Activated naive CD8-positive, alpha-beta T cell treated with anti-CD3 and anti-CD28 coated beads for 36 hours (primary cell): Measurements from ENCODE around the gene MND1. TPM values are rescaled to one million over a fixed set of nuclear protein-coding genes. Genes with fewer than 3 reads are reported as not detected.

Experiments used
- DNase-seq: peaks from one replicate; pipeline ENCODE4 v3.0.0; 2021
- H3K27ac Mint-ChIP-seq: one replicate; pipeline ENCODE4 v1.8.0; 2022; ENCODE audit warnings: mild to moderate bottlenecking, moderate library complexity, mixed read lengths
- H3K27me3 Mint-ChIP-seq: one replicate; pipeline ENCODE4 v1.8.0; 2022; ENCODE audit warnings: mild to moderate bottlenecking, mixed read lengths
- H3K36me3 Mint-ChIP-seq: one replicate; pipeline ENCODE4 v1.8.0; 2021; ENCODE audit warnings: mild to moderate bottlenecking, mixed read lengths
- H3K4me1 Mint-ChIP-seq: one replicate; pipeline ENCODE4 v1.8.0; 2021; ENCODE audit warnings: mixed read lengths
- H3K4me3 Mint-ChIP-seq: one replicate; pipeline ENCODE4 v1.8.0; 2022; ENCODE audit warnings: mild to moderate bottlenecking, moderate library complexity, mixed read lengths
- H3K9me3 Mint-ChIP-seq: one replicate; pipeline ENCODE4 v1.8.0; 2022; ENCODE audit warnings: mixed read lengths
- total RNA-seq, 2 experiments: library from RNA; stranded (reverse); gene quantifications; one replicate each; pipeline ENCODE4 v1.2.3, GENCODE V29; 2021

Gene MND1
- total RNA-seq, 2 experiments from 2014 or later = 42.8 to 45.3 TPM

GRCh38 chr4:153337686-153338085 lies 6.8 kb upstream of the MND1 start:
- H3K9me3 Mint-ChIP-seq = no peaks in the 10 kb centered on the region
- no peak for DNase-seq
- H3K36me3 Mint-ChIP-seq = no peaks in the 10 kb centered on the region
- no peak overlapping the region for H3K4me3 Mint-ChIP-seq
- H3K27me3 Mint-ChIP-seq = peaks cover 9% of the 10 kb centered on the region
- H3K27ac Mint-ChIP-seq = no peak overlapping the region
- peaks cover 9% of the 10 kb centered on the region for H3K4me1 Mint-ChIP-seq

- Mint-ChIP-seq H3K36me3 (peaks cover 2% of the 10 kb centered on the region), H3K27me3 (peaks cover 9% of the 10 kb centered on the region), H3K4me3 (no peak overlapping the region), H3K4me1 (peaks cover 6% of the 10 kb centered on the region), H3K9me3 (no peaks in the 10 kb centered on the region), H3K27ac (no peak overlapping the region)
- no peak for DNase-seq
These were observed 2.9 kb upstream of the MND1 start for GRCh38 chr4:153341575-153342090.

GRCh38 chr4:153342751-153343552 lies 1.5 kb upstream of the MND1 start:
- no peak overlapping the region for H3K4me3 Mint-ChIP-seq
- no peaks in the 10 kb centered on the region for H3K9me3 Mint-ChIP-seq
- H3K27me3 Mint-ChIP-seq = peaks cover 9% of the 10 kb centered on the region
- no peak for DNase-seq
- H3K4me1 Mint-ChIP-seq = peaks cover 8% of the 10 kb centered on the region
- peaks cover 9% of the 10 kb centered on the region for H3K36me3 Mint-ChIP-seq
- no peak overlapping the region for H3K27ac Mint-ChIP-seq

GRCh38 chr4:153345012-153345981 lies 809 bp downstream of the MND1 start:
- Mint-ChIP-seq H3K4me1 (peaks cover 10% of the 10 kb centered on the region), H3K4me3 (peak overlapping the region; percentile 92), H3K27me3 (peaks cover 9% of the 10 kb centered on the region)

GRCh38 chr4:153346031-153346430 lies 1.5 kb downstream of the MND1 start:
- H3K9me3 Mint-ChIP-seq = no peaks in the 10 kb centered on the region
- H3K4me1 Mint-ChIP-seq = peaks cover 10% of the 10 kb centered on the region
- DNase-seq = no peak
- peaks cover 22% of the 10 kb centered on the region for H3K36me3 Mint-ChIP-seq
- H3K27me3 Mint-ChIP-seq = peaks cover 9% of the 10 kb centered on the region
- H3K4me3 Mint-ChIP-seq = peak overlapping the region; percentile 92
- no peak overlapping the region for H3K27ac Mint-ChIP-seq

More at GRCh38 chr4:153345012-153345981, 809 bp downstream of the MND1 start:
- H3K36me3 Mint-ChIP-seq = peaks cover 18% of the 10 kb centered on the region
- no peaks in the 10 kb centered on the region for H3K9me3 Mint-ChIP-seq
- DNase-seq = peak; percentile 51
- H3K27ac Mint-ChIP-seq = peak overlapping the region; percentile 92

- DNase-seq = no peak
- Mint-ChIP-seq H3K27me3 (peaks cover 4% of the 10 kb centered on the region), H3K36me3 (peaks cover 22% of the 10 kb centered on the region), H3K27ac (no peak overlapping the region), H3K4me3 (peak overlapping the region; percentile 18), H3K9me3 (no peaks in the 10 kb centered on the region), H3K4me1 (peaks cover 10% of the 10 kb centered on the region)
These were observed 2.1 kb downstream of the MND1 start for GRCh38 chr4:153346563-153346962.

- H3K4me3 Mint-ChIP-seq = no peak overlapping the region
- H3K4me1 Mint-ChIP-seq = peaks cover 10% of the 10 kb centered on the region
- peaks cover 3% of the 10 kb centered on the region for H3K27me3 Mint-ChIP-seq
- H3K36me3 Mint-ChIP-seq = peaks cover 22% of the 10 kb centered on the region
- DNase-seq = no peak
- no peak overlapping the region for H3K27ac Mint-ChIP-seq
- no peaks in the 10 kb centered on the region for H3K9me3 Mint-ChIP-seq
These were observed 2.6 kb downstream of the MND1 start for GRCh38 chr4:153347117-153347516.

- Mint-ChIP-seq H3K36me3 (peaks cover 25% of the 10 kb centered on the region), H3K27ac (no peak overlapping the region), H3K4me3 (no peak overlapping the region)
These were observed 3.5 kb downstream of the MND1 start for GRCh38 chr4:153348006-153348405.

GRCh38 chr4:153349206-153349805 lies 4.8 kb downstream of the MND1 start:
- peaks cover 28% of the 10 kb centered on the region for H3K36me3 Mint-ChIP-seq
- no peaks in the 10 kb centered on the region for H3K9me3 Mint-ChIP-seq
- H3K27ac Mint-ChIP-seq = no peak overlapping the region
- H3K27me3 Mint-ChIP-seq = no peaks in the 10 kb centered on the region
- no peak for DNase-seq
- H3K4me1 Mint-ChIP-seq = peaks cover 8% of the 10 kb centered on the region
- no peak overlapping the region for H3K4me3 Mint-ChIP-seq

More at GRCh38 chr4:153348006-153348405, 3.5 kb downstream of the MND1 start:
- Mint-ChIP-seq H3K9me3 (no peaks in the 10 kb centered on the region), H3K27me3 (no peaks in the 10 kb centered on the region), H3K4me1 (peaks cover 10% of the 10 kb centered on the region)
- DNase-seq = no peak

- Mint-ChIP-seq H3K27ac (no peak overlapping the region), H3K9me3 (no peaks in the 10 kb centered on the region), H3K36me3 (peaks cover 73% of the 10 kb centered on the region)
These were observed 17.7 kb downstream of the MND1 start for GRCh38 chr4:153362184-153362583.

GRCh38 chr4:153364061-153364460 lies 19.6 kb downstream of the MND1 start:
- Mint-ChIP-seq H3K4me1 (peaks cover 7% of the 10 kb centered on the region), H3K27ac (no peak overlapping the region), H3K9me3 (no peaks in the 10 kb centered on the region), H3K27me3 (no peaks in the 10 kb centered on the region), H3K36me3 (peaks cover 79% of the 10 kb centered on the region), H3K4me3 (no peak overlapping the region)
- DNase-seq = no peak

More at GRCh38 chr4:153362184-153362583, 17.7 kb downstream of the MND1 start:
- Mint-ChIP-seq H3K27me3 (no peaks in the 10 kb centered on the region), H3K4me3 (no peak overlapping the region), H3K4me1 (peaks cover 9% of the 10 kb centered on the region)
- DNase-seq = no peak

- Mint-ChIP-seq H3K4me1 (peaks cover 7% of the 10 kb centered on the region), H3K36me3 (peaks cover 76% of the 10 kb centered on the region), H3K27me3 (no peaks in the 10 kb centered on the region), H3K4me3 (no peak overlapping the region), H3K27ac (no peak overlapping the region), H3K9me3 (no peaks in the 10 kb centered on the region)
- DNase-seq = no peak
These were observed 20.5 kb downstream of the MND1 start for GRCh38 chr4:153365003-153365402.

- no peaks in the 10 kb centered on the region for H3K9me3 Mint-ChIP-seq
- H3K36me3 Mint-ChIP-seq = peaks cover 82% of the 10 kb centered on the region
- no peak overlapping the region for H3K4me3 Mint-ChIP-seq
- no peak for DNase-seq
- H3K27ac Mint-ChIP-seq = no peak overlapping the region
- H3K27me3 Mint-ChIP-seq = no peaks in the 10 kb centered on the region
- H3K4me1 Mint-ChIP-seq = peaks cover 7% of the 10 kb centered on the region
These were observed 22.0 kb downstream of the MND1 start for GRCh38 chr4:153366486-153366885.

GRCh38 chr4:153367092-153367491 lies 22.6 kb downstream of the MND1 start:
- no peak for DNase-seq
- Mint-ChIP-seq H3K27ac (no peak overlapping the region), H3K27me3 (no peaks in the 10 kb centered on the region), H3K4me3 (no peak overlapping the region), H3K4me1 (peaks cover 7% of the 10 kb centered on the region), H3K9me3 (no peaks in the 10 kb centered on the region), H3K36me3 (peaks cover 86% of the 10 kb centered on the region)
